ENCODE measurements around the gene RALGPS1.

- no peak for TF ChIP-seq CTCF (tag by site-specific recombination; IDR thresholded peaks at IDR 0.05)
- TF ChIP-seq, protein P1, sequence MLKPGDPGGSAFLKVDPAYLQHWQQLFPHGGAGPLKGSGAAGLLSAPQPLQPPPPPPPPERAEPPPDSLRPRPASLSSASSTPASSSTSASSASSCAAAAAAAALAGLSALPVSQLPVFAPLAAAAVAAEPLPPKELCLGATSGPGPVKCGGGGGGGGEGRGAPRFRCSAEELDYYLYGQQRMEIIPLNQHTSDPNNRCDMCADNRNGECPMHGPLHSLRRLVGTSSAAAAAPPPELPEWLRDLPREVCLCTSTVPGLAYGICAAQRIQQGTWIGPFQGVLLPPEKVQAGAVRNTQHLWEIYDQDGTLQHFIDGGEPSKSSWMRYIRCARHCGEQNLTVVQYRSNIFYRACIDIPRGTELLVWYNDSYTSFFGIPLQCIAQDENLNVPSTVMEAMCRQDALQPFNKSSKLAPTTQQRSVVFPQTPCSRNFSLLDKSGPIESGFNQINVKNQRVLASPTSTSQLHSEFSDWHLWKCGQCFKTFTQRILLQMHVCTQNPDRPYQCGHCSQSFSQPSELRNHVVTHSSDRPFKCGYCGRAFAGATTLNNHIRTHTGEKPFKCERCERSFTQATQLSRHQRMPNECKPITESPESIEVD (tag by site-specific recombination; IDR thresholded peaks at IDR 0.05): no peak
- no peak for TF ChIP-seq ZNF133 (tag by site-specific recombination; IDR thresholded peaks at IDR 0.05)
- TF ChIP-seq ZNF324 (tag by site-specific recombination; IDR thresholded peaks at IDR 0.05): no peak
- TF ChIP-seq, protein P2, sequence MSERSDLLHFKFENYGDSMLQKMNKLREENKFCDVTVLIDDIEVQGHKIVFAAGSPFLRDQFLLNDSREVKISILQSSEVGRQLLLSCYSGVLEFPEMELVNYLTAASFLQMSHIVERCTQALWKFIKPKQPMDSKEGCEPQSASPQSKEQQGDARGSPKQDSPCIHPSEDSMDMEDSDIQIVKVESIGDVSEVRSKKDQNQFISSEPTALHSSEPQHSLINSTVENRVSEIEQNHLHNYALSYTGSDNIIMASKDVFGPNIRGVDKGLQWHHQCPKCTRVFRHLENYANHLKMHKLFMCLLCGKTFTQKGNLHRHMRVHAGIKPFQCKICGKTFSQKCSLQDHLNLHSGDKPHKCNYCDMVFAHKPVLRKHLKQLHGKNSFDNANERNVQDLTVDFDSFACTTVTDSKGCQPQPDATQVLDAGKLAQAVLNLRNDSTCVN (tag by site-specific recombination; optimal IDR thresholded peaks at IDR 0.05): no peak
- TF ChIP-seq ZNF830 (tag by site-specific recombination; IDR thresholded peaks at IDR 0.05; ENCODE audit: low read depth): no peak
- no peak for TF ChIP-seq ZNF670 (tag by site-specific recombination; IDR thresholded peaks at IDR 0.05; ENCODE audit: low read depth)
- TF ChIP-seq ZNF362 (tag by site-specific recombination; IDR thresholded peaks at IDR 0.05): no peak
- no peak for TF ChIP-seq REPIN1 (tag by site-specific recombination; IDR thresholded peaks at IDR 0.05; ENCODE audit: low read depth)
- no peak for TF ChIP-seq ZNF843 (tag by site-specific recombination; IDR thresholded peaks at IDR 0.05)
- no peak for TF ChIP-seq ZNF138 (tag by site-specific recombination; IDR thresholded peaks at IDR 0.05; ENCODE audit: borderline replicate concordance)
- no peak for TF ChIP-seq KLF9 (tag by site-specific recombination; IDR thresholded peaks at IDR 0.05; ENCODE audit: low read depth)
Measured at GRCh38 chr9:127241354-127241753, 326.8 kb downstream of the RALGPS1 start.
